A673 (cell line): ENCODE data around the gene CYP4F2. TPM values are rescaled to one million over a fixed set of nuclear protein-coding genes. Genes with fewer than 3 reads are reported as not detected.

ENCODE experiments used
- BruUV-seq: library from RNA; stranded (reverse); fragments of 400-500 nt; replicated peaks from 2 replicates; lab custom pipeline; 2021; lab: Mats Ljungman, UMichigan
- CTCF ChIA-PET: fragments of 300-600 bp; sonication (Branson Sonifier 250); formaldehyde crosslinking; loops from one replicate; lab custom pipeline; 2022; ENCODE audit warnings: antibody characterized with exemption; lab: Charles Lee
- POLR2A ChIA-PET: fragments of 300-600 bp; sonication (Branson Sonifier 250); formaldehyde crosslinking; loops from one replicate; lab custom pipeline; 2022; ENCODE audit warnings: antibody characterized with exemption; ENCODE audit not compliant: low non-redundant PET; lab: Charles Lee
- DNase-seq: peaks from one replicate; pipeline ENCODE4 v3.0.0-alpha.2; 2015; ENCODE audit warnings: low spot score
- H3K27ac ChIP-seq: fragments of 200-600 bp; sonication (generic); 2 replicates; pipeline ENCODE4 v1.5.1; 2016; ENCODE audit warnings: mixed run types, low read depth, mild to moderate bottlenecking, mixed read lengths, antibody characterized with exemption, low read length; ENCODE audit not compliant: poor library complexity, severe bottlenecking
- H3K27me3 ChIP-seq: fragments of 200-600 bp; sonication (generic); replicated peaks from 2 replicates; pipeline ENCODE4 v1.6.1; 2017; ENCODE audit warnings: mixed run types, low read depth, mild to moderate bottlenecking, mixed read lengths, antibody characterized with exemption, low read length; ENCODE audit not compliant: insufficient read depth, poor library complexity
- H3K36me3 ChIP-seq: fragments of 200-600 bp; sonication (generic); 2 replicates; pipeline ENCODE4 v1.6.1; 2016; ENCODE audit warnings: mixed run types, mild to moderate bottlenecking, mixed read lengths, antibody characterized with exemption, low read length; ENCODE audit not compliant: insufficient read depth, poor library complexity, severe bottlenecking
- H3K4me1 ChIP-seq: fragments of 200-600 bp; sonication (generic); 2 replicates; pipeline ENCODE4 v1.6.1; 2017; ENCODE audit warnings: mixed run types, mild to moderate bottlenecking, mixed read lengths, antibody characterized with exemption, low read length; ENCODE audit not compliant: insufficient read depth, poor library complexity, severe bottlenecking
- H3K4me3 ChIP-seq: fragments of 200-600 bp; sonication (generic); 2 replicates; pipeline ENCODE4 v1.5.1; 2016; ENCODE audit warnings: low read depth, mixed run types, mild to moderate bottlenecking, mixed read lengths, low read length; ENCODE audit not compliant: poor library complexity, severe bottlenecking
- H3K9me3 ChIP-seq: fragments of 200-600 bp; sonication (generic); 2 replicates; pipeline ENCODE4 v1.6.1; 2016; ENCODE audit warnings: mixed run types, low read depth, mild to moderate bottlenecking, mixed read lengths, antibody characterized with exemption, low read length; ENCODE audit not compliant: poor library complexity, severe bottlenecking
- CTCF ChIP-seq: fragments of 300-800, 200-600 bp; sonication (generic); conservative IDR thresholded peaks from 2 replicates; pipeline ENCODE4 v1.5.1; 2017; ENCODE audit warnings: low read depth, mild to moderate bottlenecking, antibody characterized with exemption, low read length, moderate library complexity, mixed read lengths
- EZH2 ChIP-seq: fragments of 200-600 bp; sonication (generic); IDR thresholded peaks from 2 replicates; pipeline ENCODE4 v1.6.1; 2017; ENCODE audit warnings: borderline replicate concordance, low read depth, mild to moderate bottlenecking, mixed read lengths, antibody characterized with exemption, low read length; ENCODE audit not compliant: poor library complexity, severe bottlenecking
- intact Hi-C: fragments of 100-400 bp; cut with micrococcal nuclease; formaldehyde crosslinking; loops from one replicate; pipeline ENCODE4 v1.10.0; 2022; ENCODE audit not compliant: unreplicated experiment
- total RNA-seq: library from RNA; stranded (reverse); gene quantifications from 2 replicates; pipeline ENCODE4 v1.2.3, GENCODE V29; 2021

CYP4F2 gene
- total RNA-seq, 1 experiment from 2014 or later, result not detected

GRCh38 chr19:15926484-15926883 is 28.6 kb upstream of the CYP4F2 start:
- BruUV-seq, result no TSS peak

GRCh38 chr19:15923702-15924101 is 25.8 kb upstream of the CYP4F2 start:
- H3K27me3 ChIP-seq, result peaks cover 31% of the 10 kb centered on the region
- ChIA-PET POLR2A (no interaction called here), CTCF (no interaction called here)
- H3K9me3 ChIP-seq, result no peaks in the 10 kb centered on the region
- H3K36me3 ChIP-seq, result no peaks in the 10 kb centered on the region
- no peak for DNase-seq
- no TSS peak for BruUV-seq
- H3K4me3 ChIP-seq, result no peak overlapping the region
- TF ChIP-seq EZH2 (no peak), CTCF (no peak)
- H3K27ac ChIP-seq, result no peak overlapping the region
- no peaks in the 10 kb centered on the region for H3K4me1 ChIP-seq
- intact Hi-C loops, result no loop called here

More at GRCh38 chr19:15926484-15926883, 28.6 kb upstream of the CYP4F2 start:
- no peaks in the 10 kb centered on the region for H3K4me1 ChIP-seq
- peaks cover 21% of the 10 kb centered on the region for H3K27me3 ChIP-seq
- ChIA-PET CTCF (no interaction called here), POLR2A (no interaction called here)
- no peaks in the 10 kb centered on the region for H3K9me3 ChIP-seq
- H3K27ac ChIP-seq, result no peak overlapping the region
- TF ChIP-seq CTCF (no peak), EZH2 (no peak)
- H3K36me3 ChIP-seq, result no peaks in the 10 kb centered on the region
- no peak overlapping the region for H3K4me3 ChIP-seq
- intact Hi-C loops, result no loop called here
- no peak for DNase-seq

GRCh38 chr19:15922021-15922420 is 24.1 kb upstream of the CYP4F2 start:
- Histone ChIP-seq H3K27me3 (peaks cover 31% of the 10 kb centered on the region), H3K4me3 (no peak overlapping the region), H3K4me1 (no peaks in the 10 kb centered on the region), H3K36me3 (no peaks in the 10 kb centered on the region), H3K27ac (no peak overlapping the region), H3K9me3 (no peaks in the 10 kb centered on the region)
- no peak for DNase-seq
- CTCF ChIA-PET, result no interaction called here
- intact Hi-C loops, result no loop called here
- TF ChIP-seq CTCF (no peak), EZH2 (no peak)
- no TSS peak for BruUV-seq
- POLR2A ChIA-PET, result no interaction called here
